Measurements from ENCODE around the gene RAB40B. TPM values are rescaled to one million over a fixed set of nuclear protein-coding genes. Genes with fewer than 3 reads are reported as not detected.

Gene RAB40B
- total and polyA plus RNA-seq, 4 donors = 2.9 to 12.1 (median 10.5) TPM

- WGBS = 88% methylated on average over 10 of the region's 10 CpGs
- no peak for DNase-seq (ENCODE audit: low spot score)
These were observed 78.9 kb downstream of the RAB40B start for GRCh38 chr17:82619641-82620040.

GRCh38 chr17:82619211-82619610, 79.3 kb downstream of the RAB40B start:
- DNase-seq (ENCODE audit: low spot score) = no peak
- no peaks in the 10 kb centered on the region for H3K4me1 ChIP-seq (ENCODE audit: control insufficient read depth in 4 of 4, insufficient read depth in 4 of 4, low read length in 3 of 4)
- WGBS = 87% methylated on average over 7 of the region's 7 CpGs
- peaks cover 18 to 77% (median 41%) of the 10 kb centered on the region in 4 donors for H3K36me3 ChIP-seq (ENCODE audit: control insufficient read depth in 4 of 4, insufficient read depth in 3 of 4, low read depth in 1 of 4, low read length in 3 of 4)
- H3K27me3 ChIP-seq (ENCODE audit: control insufficient read depth in 4 of 4, insufficient read depth in 4 of 4, low read length in 3 of 4) = no peaks in the 10 kb centered on the region
- H3K27ac ChIP-seq (ENCODE audit: low read depth in 1 of 2, low read length in 2 of 2) = no peak overlapping the region
- H3K9ac ChIP-seq (ENCODE audit: low read depth in 1 of 2, low read length in 2 of 2) = no peak overlapping the region
- no peaks in the 10 kb centered on the region for H3K9me3 ChIP-seq (ENCODE audit: control insufficient read depth in 4 of 4, low read length in 3 of 4)
- no peak for TF ChIP-seq MAX (IDR thresholded peaks at IDR 0.05)
- no peak for TF ChIP-seq FOXA2 (IDR thresholded peaks at IDR 0.05)
- TF ChIP-seq SP1 (IDR thresholded peaks at IDR 0.05) = no peak
- TF ChIP-seq REST (IDR thresholded peaks at IDR 0.05) = no peak
- no peak overlapping the region for H3K4me3 ChIP-seq (ENCODE audit: low read depth in 1 of 3, low read length in 3 of 3)

More at GRCh38 chr17:82619641-82620040, 78.9 kb downstream of the RAB40B start:
- Histone ChIP-seq H3K27ac (ENCODE audit: low read depth in 1 of 2, low read length in 2 of 2) (no peak overlapping the region), H3K36me3 (ENCODE audit: control insufficient read depth in 4 of 4, insufficient read depth in 3 of 4, low read depth in 1 of 4, low read length in 3 of 4) (peaks cover 19 to 75% (median 39%) of the 10 kb centered on the region in 4 donors), H3K9me3 (ENCODE audit: control insufficient read depth in 4 of 4, low read length in 3 of 4) (no peaks in the 10 kb centered on the region), H3K4me3 (ENCODE audit: low read depth in 1 of 3, low read length in 3 of 3) (no peak overlapping the region), H3K4me1 (ENCODE audit: control insufficient read depth in 4 of 4, insufficient read depth in 4 of 4, low read length in 3 of 4) (no peaks in the 10 kb centered on the region), H3K9ac (ENCODE audit: low read depth in 1 of 2, low read length in 2 of 2) (no peak overlapping the region), H3K27me3 (ENCODE audit: control insufficient read depth in 4 of 4, insufficient read depth in 4 of 4, low read length in 3 of 4) (no peaks in the 10 kb centered on the region)
- no peak for TF ChIP-seq GABPA (IDR thresholded peaks at IDR 0.05 in 1 of 2, conservative IDR thresholded peaks at IDR 0.05 in 1 of 2)

GRCh38 chr17:82616021-82616711, 82.3 kb downstream of the RAB40B start:
- no peak for DNase-seq (ENCODE audit: low spot score)
- Histone ChIP-seq H3K4me3 (ENCODE audit: low read depth in 1 of 3, low read length in 3 of 3) (no peak overlapping the region), H3K9ac (ENCODE audit: low read depth in 1 of 2, low read length in 2 of 2) (no peak overlapping the region), H3K27me3 (ENCODE audit: control insufficient read depth in 4 of 4, insufficient read depth in 4 of 4, low read length in 3 of 4) (no peaks in the 10 kb centered on the region), H3K4me1 (ENCODE audit: control insufficient read depth in 4 of 4, insufficient read depth in 4 of 4, low read length in 3 of 4) (no peaks in the 10 kb centered on the region), H3K36me3 (ENCODE audit: control insufficient read depth in 4 of 4, insufficient read depth in 3 of 4, low read depth in 1 of 4, low read length in 3 of 4) (peaks cover 22 to 60% (median 32%) of the 10 kb centered on the region in 4 donors), H3K9me3 (ENCODE audit: control insufficient read depth in 4 of 4, low read length in 3 of 4) (no peaks in the 10 kb centered on the region), H3K27ac (ENCODE audit: low read depth in 1 of 2, low read length in 2 of 2) (no peak overlapping the region)
- TF ChIP-seq RXRA (IDR thresholded peaks at IDR 0.05) = no peak
- TF ChIP-seq JUND (IDR thresholded peaks at IDR 0.05) = no peak
- TF ChIP-seq FOXA2 (IDR thresholded peaks at IDR 0.05) = no peak
- no peak for TF ChIP-seq YY1 (IDR thresholded peaks at IDR 0.05)
- 88% methylated on average over 22 of the region's 22 CpGs for WGBS

Measured in liver (tissue), 9 donors.